Astrocyte of the spinal cord (primary cell): Measurements from ENCODE around the gene AHR.

ENCODE experiments used
- DNase-seq: peaks from one replicate; pipeline ENCODE4 v3.0.0; 2011; ENCODE audit warnings: low read depth, low spot score
- H3K4me3 ChIP-seq: 2 replicates; pipeline ENCODE4 v1.5.1; 2011; ENCODE audit warnings: low read depth, mild to moderate bottlenecking, low read length, moderate library complexity
- in situ Hi-C: cut with HindIII; loops from 2 replicates; pipeline ENCODE4 v1.10.0; 2017; ENCODE audit warnings: low sequenced_read_pairs
- TF ChIP-seq, protein P1 (sequence below): IDR thresholded peaks from 2 replicates; pipeline ENCODE4 v1.5.1; 2012; ENCODE audit warnings: low read depth, mild to moderate bottlenecking, low read length, inconsistent platforms

The AHR gene

DNA sequence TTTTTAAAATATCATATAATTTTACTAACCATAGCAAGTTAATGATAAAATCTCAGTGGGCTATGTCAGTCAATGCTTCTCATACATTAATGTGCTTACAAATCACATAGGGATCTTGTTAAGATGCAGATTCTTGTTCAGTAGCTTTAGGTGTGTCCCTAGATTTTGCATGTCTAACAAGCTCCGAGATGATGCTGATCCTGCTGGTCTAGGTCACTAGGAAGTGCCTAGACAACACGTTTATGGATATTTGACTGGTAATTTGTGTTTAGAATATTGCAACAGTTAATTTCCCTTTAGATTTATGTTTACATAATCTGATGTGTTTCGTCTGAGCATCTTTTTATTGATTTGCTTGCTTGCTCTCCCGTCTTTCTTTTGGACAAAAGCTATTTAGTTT lies 12.7 kb downstream of the AHR start:
- DNase-seq: no peak
- H3K4me3 ChIP-seq: no peak overlapping the region
- in situ Hi-C loops: no loop called here
- TF ChIP-seq, protein P1, sequence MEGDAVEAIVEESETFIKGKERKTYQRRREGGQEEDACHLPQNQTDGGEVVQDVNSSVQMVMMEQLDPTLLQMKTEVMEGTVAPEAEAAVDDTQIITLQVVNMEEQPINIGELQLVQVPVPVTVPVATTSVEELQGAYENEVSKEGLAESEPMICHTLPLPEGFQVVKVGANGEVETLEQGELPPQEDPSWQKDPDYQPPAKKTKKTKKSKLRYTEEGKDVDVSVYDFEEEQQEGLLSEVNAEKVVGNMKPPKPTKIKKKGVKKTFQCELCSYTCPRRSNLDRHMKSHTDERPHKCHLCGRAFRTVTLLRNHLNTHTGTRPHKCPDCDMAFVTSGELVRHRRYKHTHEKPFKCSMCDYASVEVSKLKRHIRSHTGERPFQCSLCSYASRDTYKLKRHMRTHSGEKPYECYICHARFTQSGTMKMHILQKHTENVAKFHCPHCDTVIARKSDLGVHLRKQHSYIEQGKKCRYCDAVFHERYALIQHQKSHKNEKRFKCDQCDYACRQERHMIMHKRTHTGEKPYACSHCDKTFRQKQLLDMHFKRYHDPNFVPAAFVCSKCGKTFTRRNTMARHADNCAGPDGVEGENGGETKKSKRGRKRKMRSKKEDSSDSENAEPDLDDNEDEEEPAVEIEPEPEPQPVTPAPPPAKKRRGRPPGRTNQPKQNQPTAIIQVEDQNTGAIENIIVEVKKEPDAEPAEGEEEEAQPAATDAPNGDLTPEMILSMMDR: no peak

DNA sequence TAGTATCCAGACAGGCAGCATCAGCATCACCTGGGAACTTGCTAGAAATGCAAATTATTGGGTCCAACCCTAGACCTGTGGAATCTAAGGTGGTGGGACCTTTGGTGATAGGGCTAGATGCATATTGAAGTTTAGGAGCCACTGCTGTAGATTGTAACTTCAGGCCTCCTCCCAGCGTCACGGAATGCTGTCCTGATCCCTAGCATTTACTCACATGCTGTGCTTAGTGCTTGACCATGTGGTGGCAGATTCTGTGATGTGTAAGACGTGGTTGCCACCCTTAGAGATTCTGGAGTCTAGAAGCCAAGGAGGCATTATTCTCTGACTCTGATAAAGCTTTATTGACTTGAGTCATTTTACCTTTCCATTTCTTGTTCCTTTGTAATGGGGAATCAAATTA lies 13.5 kb downstream of the AHR start:
- DNase-seq: no peak
- H3K4me3 ChIP-seq: no peak overlapping the region
- TF ChIP-seq, protein P1: no peak
- in situ Hi-C loops: no loop called here

GRCh38 chr7:17312641-17313040 lies 14.2 kb downstream of the AHR start:
- no peak overlapping the region for H3K4me3 ChIP-seq
- no peak for DNase-seq
- TF ChIP-seq, protein P1: no peak
- in situ Hi-C loops: no loop called here

DNA sequence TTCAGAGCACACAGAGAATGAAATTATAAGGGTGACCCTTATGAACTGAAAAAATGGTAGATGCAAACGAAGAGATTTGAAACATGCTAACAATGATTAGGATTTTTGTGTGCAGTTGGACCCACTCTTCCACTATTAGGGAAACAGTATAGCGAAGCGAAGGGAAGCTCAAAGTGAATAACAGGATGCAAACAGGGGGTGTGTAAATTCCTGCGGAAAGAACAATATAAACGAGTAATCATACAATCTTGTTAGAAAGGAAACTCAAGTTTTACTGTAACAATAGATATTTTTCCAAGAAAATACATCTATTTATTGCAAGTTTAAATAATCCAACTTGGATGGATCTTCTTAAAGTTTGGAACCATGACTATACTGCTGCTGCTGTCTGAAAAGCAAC lies 14.7 kb downstream of the AHR start:
- in situ Hi-C loops: no loop called here
- no peak for DNase-seq
- TF ChIP-seq, protein P1: no peak
- H3K4me3 ChIP-seq: no peak overlapping the region

- DNase-seq: no peak
- TF ChIP-seq, protein P1: no peak
- in situ Hi-C loops: no loop called here
These were observed 17.5 kb downstream of the AHR start for GRCh38 chr7:17315974-17316373.

GRCh38 chr7:17318146-17318545 lies 19.7 kb downstream of the AHR start:
- no peak overlapping the region for H3K4me3 ChIP-seq
- in situ Hi-C loops: no loop called here
- DNase-seq: peak; percentile 53
- TF ChIP-seq, protein P1: no peak

More at GRCh38 chr7:17315974-17316373, 17.5 kb downstream of the AHR start:
- H3K4me3 ChIP-seq: no peak overlapping the region
